ENCODE data around the gene NPB.

The NPB gene

DNA sequence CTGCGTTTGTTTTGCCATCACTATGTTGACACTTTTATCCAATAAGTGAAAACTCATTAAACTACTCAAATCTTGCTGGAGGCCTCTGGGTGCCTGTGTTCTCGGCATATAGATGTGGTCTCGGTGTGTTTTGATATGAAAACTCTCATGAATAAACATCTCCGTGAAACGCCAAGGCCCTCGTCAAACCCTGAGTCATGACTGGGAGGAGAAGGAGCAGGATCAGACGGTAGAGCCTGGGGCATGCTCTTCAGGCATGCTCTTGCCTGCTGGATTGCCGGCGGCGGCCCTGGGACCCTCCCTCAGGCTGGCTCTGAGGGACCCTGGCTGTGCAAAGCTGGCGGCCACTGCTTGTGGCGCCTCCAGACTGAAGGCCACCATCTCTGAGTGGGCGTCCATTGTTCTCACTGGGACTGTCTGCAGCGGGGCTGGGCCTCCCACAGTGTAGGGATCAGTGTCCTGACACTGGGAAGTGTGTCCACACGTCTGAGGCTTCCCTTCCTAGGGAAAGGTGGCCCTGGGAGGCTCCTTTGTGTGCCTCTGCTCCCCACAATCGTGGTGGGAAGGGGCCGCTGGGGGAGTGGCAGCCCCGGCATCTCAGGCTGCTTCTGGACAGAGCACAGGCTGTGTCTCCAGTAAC lies 1.7 kb upstream of the NPB start:
- DNase-seq: no peak

DNA sequence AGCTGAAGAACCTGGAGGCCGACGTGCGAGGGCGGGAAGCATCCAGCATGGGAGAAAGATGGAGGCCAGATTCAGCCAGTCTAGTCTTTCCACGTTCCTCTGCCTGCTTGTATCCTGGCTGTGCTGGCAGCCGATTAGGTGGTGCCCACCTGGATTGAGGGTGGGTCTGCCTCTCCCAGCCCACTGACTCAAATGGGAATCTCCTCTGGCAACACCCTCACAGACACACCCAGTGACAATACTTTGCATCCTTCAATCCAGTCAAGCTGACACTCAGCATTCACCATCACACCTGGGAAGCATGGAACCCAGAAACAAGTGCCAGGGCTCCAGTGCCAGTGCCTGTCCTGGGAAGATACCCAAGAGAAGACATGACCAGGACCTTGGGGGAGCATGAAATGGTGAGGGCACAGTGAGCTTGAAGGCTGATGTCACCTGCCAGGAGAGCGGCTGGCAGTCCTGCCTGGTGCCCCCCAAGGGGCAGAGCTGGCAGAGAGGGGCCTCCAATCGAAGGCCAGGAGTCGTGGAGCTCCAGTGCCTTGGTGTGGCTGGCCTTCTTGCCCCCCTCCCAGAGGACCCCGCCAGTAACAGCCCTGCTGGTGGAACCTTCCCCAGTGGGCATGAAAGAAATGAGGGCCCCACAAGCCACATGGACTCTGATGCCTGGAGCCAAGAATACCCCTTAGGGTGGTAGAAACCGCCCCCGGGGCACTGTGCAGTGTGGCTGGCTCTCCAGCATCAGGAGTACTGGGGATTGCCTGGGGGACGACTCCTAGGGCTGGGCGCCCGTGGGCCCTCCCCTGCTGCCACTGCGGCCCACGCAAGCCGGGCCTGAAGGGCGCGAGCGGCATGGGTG lies 643 bp upstream of the NPB start:
- no peak for DNase-seq

DNA sequence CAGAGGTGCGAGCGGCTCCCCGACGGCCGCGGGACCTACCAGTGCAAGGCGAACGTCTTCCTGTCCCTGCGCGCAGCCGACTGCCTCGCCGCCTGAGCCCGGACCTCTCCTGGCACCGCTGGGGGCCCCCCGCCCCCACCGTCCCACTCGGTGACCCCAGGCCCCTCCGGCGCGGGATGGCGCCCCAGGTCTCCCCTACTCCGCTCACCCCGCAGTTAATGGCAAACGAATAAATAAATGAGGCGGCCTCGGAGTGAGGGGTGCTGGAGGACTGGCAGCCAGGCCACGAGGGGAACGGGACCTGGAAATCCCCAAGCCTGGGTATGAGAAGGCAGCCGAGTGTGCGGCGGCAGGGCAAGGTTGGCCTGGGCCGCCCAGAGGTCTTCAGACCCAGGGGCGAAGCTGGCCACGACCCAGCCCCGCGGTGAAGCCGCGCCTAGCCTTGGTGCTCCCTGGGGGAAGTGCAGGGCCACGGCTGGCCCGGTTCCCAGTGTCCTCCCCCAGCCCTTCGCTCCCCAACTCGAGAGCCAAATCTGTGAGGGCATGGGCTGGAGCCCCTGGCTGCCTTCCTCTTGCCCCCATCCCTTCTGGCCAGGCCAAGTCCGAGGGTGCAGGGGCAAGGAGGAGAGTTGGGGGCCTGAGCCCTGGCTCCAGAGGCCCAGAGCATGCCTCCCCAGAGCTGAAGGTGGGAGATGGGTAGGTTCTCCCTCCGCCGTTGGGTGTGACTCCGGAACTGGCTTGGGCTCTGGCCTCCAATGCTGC lies 796 bp downstream of the NPB start:
- no peak for DNase-seq

DNA sequence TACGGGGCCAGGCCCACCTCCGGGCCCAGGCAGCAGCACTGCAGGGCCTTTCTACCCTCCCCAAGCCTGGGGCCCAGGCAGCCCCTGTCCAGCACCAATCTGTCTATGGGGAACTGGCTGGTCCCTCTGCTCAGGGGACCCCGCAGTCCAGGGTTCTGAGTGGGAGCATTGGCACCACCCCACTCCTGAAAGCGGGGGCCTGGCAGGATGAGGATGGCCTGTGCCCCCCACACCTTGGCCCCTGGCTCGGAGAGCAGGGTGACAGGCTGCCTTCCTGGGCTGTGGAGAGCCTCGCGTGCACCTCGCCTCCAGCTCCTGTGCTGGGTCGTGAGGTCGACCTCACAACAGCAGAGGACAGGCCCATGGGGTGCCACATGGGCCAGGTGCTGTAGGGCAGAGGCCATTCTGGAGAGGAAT lies 1.4 kb downstream of the NPB start:
- no peak for DNase-seq

DNA sequence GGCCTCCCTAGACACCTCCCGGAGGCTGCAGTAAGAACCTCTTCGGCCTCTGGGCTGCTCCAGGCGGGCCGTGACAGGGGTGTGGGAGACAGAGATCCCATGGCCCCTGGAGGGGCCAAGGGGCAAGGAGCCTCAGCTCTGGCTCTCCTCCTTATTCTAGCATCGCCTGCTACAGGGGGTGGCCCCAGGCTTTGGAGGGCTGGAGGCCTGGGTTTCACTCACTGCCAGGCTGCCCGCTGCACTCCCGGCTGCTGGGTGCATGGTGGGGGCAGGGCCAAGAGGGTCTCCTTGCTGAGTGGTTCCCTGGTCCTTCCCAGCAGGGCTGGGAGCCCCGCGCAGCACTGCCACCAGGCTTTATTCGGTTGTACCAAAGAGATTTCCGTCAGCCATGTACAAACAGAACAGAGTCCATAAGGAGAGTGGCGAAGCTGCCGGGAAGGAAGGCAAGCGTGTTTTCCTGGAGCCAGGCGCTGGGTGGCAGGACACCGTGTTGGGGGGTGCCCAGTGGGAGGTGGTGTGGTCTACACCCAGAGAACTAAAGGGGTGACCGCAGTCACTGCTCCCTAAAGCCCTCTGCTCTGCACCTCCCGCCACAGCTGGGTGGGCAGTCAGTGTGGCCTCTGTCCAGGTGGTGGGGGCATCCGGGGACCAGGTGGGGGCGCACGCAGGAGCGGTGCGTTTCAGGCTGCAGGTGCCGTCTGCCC lies 2.0 kb downstream of the NPB start:
- no peak for DNase-seq

DNA sequence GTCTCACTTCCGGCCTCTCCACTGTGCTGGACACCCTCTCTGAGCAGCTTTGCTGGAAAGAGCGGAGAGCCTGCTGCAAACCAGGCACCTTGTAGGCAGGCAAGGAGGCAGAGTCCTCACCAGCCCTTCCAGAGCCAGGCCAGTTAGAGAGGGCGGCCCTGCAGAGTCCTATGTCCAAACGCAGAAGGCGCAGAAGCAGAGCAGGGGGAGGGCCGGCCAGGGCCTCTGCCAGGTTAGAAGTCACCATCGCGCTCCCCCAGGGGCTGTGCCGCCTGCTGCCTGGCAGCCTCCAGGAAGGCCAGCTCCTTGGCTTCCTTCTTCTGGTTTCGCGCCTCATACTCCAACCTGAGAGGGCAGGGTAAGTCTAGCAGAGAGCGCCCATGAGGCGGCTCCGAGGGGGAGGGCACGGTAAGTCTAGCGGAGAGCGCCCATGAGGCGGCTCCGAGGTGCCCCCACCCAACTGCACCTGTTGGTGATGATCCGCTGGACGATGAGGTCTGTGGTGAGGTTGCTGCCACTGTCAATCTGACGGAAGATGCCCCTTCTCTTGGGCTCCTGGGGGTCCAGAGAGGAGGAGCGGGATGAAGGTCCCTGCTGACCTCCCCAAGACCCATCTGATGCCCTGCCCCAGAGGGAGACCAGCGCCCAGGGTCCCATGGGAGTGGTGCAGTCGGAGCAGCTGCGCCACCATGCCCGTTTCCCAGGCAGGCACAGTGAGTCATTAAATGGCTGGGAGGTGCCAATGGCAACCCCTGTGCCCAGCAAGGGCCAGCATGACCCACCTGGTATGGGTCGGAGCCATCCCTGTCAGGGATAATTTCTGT lies 2.8 kb downstream of the NPB start:
- DNase-seq: no peak

DNA sequence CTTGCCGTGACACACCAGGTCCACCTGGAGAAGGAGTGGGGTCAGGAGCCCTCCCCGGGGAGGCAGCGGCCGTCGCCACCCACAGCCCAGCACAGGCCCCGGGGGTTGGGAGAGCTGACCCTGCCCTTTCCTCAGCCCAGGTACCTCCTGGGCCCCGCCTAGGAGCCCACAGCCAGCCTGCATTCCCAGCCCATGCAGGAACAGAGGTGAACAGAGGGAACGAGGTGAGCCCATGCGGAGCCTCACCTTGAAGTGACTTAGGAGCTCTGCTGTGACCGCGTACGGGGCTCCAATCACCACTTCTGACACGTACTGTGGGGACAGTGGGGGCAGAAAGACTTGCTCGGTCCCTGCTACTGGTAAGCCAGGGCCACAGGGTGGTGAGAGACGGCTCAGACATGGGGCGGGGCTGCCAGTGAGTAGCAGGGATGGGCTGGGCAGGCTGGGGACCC lies 3.4 kb downstream of the NPB start:
- DNase-seq: no peak

DNA sequence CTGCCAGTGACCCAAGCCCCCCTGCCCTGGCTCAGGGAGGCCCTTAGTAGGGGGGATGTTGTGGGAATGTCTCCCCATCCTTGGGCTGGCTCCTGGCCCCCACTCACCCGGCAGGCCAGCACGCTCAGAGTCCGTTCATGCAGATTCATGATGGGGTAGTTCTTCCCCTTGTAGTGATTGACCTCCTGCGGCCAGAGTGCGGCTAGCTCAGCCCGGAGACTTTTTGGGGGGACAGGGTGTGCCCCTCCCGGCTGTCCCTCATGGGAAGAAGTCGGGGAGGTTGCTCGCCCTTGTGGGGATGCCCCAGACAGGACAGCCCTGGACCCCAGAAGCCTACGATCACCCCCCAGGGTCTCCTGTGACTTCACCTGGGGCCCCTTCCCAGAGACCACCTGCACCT lies 4.0 kb downstream of the NPB start:
- no peak for DNase-seq

DNA sequence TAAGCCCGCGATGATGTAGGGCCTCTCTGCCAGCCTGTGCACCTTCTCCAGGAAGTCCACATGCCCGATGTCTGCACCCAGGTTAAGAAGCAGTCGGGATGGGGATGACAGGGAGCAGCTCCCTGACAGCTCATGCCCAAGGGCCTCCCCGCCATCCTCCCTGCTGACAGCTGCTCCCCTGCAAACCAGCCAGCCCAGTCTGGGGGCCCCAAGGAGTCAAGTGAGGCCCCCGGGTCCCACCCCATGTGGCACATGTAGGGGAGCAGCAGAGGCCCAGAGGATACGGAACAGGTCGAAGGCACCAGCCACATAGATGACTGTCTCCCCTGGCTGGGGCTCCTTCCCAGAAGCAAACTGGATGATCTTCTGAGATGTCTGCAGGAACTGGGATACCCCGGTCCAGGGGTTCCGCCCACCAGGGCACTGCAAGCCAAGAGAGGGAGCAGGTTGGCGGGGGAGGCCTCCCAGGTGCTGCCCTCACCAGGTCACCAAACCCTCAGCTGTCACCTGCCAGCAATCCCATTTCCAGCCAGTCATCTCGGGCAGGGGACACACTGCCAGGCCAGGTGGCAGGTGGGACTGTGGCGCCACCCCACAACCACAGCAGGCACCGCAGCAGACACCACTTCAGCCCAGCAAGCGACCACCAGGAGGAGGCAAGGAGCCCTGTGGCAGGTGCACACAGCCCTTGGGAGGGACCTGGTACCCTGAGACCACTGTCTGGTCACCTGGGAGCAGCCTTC lies 4.6 kb downstream of the NPB start:
- DNase-seq: no peak

DNA sequence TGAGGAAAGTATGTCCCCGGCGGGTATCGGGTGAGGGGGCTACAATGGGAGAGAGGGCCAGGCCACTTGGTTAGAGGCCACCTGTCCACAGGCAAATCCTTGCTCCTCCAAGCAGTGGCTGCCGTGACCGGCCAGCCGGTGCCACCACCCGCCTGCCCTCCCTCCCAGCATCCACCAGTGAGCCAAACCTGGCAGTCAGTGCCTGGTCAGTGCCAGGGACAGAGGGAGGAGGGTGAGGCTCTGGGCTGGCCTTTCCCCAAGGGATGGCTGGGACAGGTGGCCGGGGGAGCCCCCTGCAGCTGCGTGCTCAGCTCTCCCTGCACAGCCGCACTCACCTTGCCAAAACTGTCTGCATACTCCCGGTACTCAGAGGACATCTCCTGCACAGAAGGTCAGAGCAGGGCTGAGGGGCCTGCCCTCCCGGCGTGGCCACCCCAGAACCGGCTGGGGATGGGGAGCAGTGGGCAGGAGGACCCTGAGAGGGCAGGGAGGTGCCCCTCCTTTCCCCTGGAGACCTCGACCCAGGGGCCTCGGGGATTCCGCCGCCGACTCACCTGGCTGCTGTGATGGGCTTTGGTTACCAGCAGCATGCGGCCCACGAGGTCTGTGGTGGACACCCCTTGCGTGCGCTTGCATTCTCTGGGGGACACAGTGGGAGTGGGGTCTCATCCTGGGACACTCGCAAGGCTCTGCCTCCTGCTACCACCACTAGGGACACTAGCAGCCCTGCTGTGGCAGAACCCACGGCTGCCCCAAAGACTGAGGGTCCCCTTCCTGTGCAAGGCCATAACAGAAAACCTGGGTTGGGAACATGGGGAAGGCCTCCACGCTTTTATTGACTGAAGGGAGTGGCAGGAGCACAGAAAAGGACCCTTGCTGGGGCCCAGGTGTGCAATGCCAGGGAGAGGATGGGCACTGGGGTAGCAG lies 5.4 kb downstream of the NPB start:
- no peak for DNase-seq

DNA sequence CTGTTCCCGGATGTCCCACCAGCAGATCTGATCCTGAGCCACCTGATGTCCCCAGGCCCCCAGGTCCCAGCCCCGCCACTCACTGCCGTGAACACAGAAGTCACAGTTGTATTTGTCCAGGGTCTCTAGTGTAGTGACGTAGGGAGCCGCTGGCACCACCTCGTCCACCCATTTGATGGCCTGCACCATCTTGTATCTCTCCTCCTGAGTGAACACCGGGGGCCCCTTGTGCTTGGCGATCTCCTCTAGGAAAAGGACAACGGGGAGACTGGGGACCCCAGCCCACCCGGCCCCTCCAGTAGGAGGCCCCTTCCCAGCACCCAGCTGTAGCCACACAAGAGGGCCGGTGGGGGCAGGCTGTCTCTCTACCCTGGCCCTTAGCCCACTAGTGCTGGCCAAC lies 6.8 kb downstream of the NPB start:
- DNase-seq: no peak

DNA sequence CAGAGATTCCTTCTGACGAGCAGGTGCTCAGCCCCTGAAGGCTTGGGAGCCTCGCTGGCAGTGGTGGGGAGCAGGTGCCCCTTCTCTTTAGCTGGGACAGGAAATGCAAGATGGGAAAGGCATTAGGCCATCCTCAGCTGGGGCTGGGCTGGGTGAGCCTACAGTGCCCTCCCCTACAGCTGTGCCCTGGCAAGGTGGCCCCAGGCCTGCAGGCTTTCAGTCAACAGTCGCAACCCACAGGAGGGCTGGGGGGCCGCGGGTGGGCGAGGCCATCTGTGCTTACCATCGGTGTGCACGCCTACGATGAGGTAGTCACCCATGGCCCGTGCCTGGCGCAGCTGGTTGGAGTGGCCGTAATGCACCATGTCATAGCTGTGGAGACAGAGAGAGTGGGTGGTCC lies 7.2 kb downstream of the NPB start:
- DNase-seq: no peak

DNA sequence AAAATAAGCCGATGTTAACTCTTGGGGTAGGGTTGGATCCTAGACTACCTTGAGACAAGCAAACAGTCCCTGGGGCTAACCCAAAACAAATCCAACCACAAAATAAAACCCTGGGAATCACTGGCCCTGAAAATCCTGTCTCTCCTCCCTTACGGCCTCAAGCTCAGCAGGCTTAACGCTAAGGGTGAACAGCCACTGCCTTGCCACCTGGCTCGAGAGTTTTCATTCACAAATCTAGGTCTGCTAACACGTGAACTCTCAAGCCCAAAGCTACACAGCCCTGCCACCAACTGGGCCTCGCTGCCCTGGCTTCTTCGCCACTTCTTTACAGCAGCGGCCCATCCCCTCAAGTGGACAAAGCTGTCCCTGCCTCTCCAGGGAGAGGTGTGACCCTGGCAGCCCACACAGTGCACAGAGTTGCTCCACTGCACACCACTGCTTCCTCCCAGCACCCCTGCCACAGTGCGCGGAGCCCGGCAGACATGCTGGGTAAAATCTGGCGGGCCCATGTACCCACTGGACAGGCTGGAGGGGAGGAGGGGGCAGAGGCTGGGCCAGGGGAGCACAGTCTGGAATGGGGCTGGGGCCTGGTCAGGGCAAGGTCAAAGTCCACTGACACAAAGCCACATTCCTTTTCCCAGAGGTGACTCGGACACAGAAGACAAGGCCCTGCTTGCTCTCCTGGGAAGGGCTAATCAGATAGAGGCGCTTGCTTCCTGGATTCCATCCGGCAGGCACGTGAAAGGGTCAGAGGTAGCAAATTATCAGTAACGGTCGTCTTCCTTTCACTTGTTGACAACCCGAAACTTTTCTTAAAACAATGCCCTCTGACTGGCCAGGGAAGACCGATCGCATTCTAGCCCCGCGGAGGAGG lies 8.2 kb downstream of the NPB start:
- no peak for DNase-seq

DNA sequence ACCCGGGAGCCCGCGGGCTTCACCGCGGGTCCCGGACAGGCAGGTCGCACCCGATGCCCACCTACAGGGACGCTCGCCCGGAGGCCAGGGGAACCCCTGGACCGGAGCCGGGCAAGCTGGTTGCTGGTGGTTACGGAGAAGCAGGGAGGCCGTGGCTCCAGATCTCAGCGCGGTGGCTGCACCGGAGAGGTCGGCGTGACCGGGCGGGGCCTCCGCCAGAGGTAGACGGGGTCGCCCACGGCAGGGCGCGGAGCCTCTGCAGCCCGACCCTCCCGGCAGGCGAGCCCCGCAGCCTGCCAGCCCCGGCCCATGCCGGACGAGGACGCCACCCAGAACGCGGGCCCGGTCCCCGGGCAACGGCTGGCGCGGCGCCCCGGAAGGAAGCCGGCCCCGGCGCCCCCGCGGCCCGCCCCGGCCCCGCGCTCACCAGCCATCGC lies 8.8 kb downstream of the NPB start:
- no peak for DNase-seq

DNA sequence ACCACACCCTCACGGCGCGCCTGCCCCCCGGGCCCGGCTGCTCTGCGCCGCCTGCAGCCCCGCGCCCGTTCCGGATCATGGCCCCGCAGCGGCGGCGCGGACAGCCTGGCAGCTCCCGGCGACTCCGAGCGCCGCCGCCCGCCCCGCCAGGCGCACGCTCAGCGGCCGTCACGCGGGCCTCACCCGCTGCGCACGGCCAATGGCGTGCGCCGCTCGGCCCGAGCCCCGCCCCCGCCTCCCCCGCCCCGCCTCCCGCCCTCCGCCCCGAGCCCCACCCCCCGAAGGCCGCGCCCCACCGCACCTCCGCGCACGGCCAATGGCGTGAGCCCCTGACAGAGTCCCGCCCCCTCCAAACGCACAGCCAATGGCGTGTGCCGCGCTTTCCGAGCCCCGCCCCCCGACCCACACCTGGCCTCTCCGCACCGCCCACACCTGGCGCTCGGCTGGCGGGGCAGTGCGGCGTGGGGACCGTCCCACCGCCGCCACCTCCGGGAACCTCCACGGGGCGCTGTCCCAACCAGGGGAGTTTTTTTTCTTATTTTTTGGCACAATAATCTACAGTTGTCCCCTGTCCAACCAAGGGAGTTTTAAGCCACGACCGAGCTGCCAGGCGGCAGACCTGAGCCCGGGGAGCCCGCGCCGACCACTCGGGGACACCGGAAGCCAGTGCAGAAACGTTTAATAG lies 9.4 kb downstream of the NPB start, which contains the start of gene PCYT2:
PCYT2 (minus strand) TSS at position 123 of the 685 bp plus-strand sequence; CDS start at position 79, 44 bp downstream.
- peak; percentile 92 for DNase-seq

DNA sequence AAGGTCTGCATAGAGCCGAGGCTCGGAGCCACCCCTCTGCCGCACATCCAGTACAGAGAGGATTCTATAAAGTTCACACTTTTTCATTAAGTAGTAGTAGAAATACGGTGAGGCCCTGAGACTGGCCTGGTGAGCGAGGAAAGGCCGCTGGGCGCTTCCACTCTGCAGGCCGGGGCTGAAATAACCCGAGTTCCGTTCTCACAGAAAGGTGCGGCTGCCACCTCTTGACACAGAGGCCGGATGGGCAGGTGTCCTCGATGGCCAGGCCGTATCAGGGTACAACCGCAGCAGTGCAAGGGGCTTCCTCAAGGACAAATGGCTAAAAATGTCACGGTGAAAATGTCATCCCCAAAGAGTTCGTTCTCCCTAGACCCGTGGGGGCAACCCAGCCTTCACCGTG lies 9.9 kb downstream of the NPB start:
- DNase-seq: no peak

DNA sequence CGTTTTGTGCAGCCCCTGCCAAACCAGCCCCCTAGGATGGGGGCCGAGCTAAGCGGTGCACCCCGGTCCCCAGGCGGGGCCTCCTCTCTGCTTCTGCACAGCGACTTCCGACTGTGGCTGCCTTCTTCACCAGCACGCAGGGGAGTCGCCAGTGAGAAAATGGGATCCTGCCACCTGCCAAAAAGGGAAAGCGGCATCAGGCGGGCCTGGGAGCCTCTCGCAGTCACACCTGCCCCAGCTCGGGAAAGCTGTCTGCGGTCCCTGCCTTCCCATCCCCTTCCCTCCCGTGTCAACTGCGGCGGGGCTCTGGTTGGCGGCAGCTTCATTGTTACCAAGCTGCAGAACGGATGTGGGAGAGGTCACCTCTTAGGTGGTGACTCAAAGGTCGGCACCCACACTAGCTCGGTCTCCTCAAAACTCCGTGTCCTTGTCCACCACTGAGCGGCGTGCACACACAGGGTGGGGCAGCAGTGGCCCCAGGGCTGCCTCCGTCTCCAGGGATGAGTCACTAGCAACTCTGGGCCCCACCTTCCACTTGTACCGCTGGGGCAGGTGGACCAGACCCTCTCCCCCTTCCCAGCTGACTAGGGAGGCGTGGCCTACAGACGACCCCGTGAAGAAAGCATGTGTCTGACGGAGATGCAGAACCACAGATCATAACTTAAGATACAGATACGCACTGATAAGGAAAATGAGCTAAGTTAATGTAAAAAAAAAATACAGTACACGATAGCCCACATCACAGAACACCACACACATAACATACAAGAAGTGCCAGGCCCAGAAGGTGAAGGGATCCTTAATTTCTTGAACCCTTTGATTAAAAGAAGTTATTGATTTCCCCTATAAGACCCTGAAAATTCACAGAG lies 10.6 kb downstream of the NPB start:
- DNase-seq: no peak

Measured in CD4-positive, alpha-beta T cell treated with Interleukin-15 for 1 hour (primary cell).